ENCODE results near the gene MYL3.
"Not testable (repeated sequence)": the region's sequence is repeated elsewhere in the genome, so short reads cannot be mapped to it uniquely, and the experiment has no call there.

Gene MYL3

GRCh38 chr3:46863261-46863782 is at the start of gene MYL3:
Gene MYL3 (minus strand): TSS chr3:46863444. CDS start chr3:46863390, 54 bp downstream.
- DNase-seq: no peak

DNA sequence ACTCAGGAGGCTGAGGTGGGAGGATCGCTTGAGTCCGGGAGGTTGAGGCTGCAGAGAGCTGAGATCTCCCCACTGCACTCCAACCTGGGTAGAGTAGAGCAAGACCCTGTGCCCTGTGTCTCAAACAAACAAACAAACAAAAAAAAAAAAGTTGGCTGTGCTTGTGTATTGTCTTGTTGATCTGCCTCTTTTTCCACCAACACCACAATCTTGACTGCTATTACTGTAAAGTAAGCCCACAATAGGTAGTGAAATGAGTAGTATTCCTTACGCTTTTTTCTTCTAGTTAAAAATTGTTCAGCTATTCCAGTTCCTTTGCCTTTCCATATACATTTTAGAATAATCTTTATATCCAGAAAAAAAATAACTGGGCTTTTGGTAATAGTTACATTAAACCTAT is 49.7 kb upstream of the MYL3 start:
- no peak for DNase-seq

DNA sequence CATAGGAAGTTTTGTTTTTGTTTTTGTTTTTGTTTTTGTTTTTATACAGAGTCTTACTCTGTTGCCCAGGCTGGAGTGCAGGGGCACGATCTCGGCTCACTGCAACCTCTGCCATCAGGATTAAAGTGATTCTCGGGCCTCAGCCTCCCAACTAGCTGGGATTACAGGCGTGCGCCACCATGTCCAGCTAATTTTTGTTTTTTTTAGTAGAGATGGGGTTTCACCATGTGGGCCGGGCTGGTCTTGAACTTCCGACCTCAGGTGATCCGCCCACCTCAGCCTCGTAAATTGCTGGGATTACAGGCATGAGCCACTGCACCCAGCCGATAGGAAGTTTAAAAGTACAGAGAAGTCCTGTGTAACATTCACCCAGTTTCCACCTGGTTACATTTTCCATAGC is 47.7 kb upstream of the MYL3 start:
- not testable (repeated sequence) for DNase-seq

- DNase-seq: no peak
Observed at GRCh38 chr3:46910166-46910760, 47.0 kb upstream of the MYL3 start.

- DNase-seq: peak; percentile 83
Observed at GRCh38 chr3:46909535-46910161, 46.4 kb upstream of the MYL3 start.

GRCh38 chr3:46908986-46909534 is 45.8 kb upstream of the MYL3 start:
- DNase-seq: no peak

DNA sequence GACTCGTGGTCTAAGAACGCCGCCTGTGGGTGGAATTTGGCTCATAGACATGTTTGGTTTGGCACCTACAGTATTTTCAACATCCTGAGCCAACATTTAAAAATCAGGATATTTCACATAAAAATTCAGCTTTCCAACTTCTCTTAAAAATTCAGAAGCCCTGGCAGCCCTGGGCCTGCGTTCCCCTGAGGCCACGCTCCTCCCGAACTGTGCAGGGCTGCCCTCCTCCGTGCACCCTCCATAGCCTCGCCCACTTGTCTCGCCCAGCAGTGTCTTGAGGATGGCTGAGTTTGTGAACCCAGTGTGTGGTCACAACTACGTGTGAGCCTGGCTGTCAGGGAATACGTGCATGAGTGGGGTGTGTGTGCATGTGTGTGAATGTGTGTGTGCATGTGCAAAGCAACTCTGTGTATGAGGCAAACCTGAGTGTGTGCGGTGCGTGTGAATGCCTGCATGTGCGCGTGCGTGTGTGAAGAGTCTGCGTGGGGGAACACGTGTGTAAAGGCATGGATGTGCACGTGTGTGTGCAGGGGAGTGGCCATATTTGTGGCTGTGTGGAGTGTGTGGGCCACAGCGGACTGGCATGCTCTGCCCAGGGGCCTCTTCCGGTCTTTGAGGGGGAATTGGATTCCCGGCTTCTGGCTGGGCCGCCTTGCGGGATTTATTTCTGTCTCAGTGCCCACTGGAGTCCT is 45.2 kb upstream of the MYL3 start:
- DNase-seq: no peak

DNA sequence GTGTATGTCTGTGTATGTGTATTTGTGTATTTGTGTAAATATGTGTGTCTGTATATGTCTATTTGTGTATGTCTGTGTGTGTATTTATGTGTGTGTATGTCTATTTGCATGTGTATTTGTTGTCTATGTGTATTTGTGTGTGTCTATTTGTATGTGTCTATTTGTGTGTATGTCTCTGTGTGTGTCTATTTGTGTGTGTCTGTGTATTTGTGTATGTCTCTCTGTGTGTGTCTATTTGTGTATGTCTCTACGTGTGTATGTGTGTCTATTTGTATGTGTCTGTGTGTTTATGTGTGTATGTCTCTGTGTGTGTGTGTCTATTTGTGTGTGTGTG is 44.7 kb upstream of the MYL3 start:
- DNase-seq: no peak

GRCh38 chr3:46907271-46907670 is 44.0 kb upstream of the MYL3 start:
- DNase-seq: no peak

DNA sequence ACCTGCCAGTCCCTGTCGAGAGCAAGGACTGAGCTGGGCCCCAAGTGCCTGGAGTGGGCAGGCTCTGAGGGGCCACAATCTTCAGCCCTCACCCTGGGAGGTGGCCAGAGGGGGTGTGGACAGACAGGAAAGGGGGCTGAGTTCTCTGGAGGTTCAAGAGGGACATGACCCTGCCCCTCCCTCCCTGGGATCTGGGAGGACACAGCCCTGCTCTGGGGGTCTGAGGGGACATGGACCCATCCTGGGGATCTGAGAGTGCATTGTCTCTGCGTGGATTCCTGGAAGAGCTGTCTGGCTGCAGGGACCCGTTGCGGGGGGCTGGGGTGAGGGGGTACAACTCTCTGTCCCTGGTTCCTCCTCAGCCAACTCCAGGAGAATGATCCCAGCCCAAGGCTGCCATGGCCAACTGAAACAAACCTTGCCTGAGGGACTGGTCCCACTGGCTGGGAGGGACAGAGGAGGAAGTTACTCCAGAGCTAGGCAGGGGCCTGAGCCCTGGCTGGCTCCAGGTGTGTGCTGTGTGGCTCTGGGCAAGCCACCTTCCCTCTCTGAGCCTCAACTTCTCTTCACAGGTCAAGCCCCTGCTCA is 43.3 kb upstream of the MYL3 start:
- no peak for DNase-seq

GRCh38 chr3:46905661-46906451 is 42.6 kb upstream of the MYL3 start:
- DNase-seq: no peak

- no peak for DNase-seq
Observed at GRCh38 chr3:46905213-46905560, 41.9 kb upstream of the MYL3 start.

DNA sequence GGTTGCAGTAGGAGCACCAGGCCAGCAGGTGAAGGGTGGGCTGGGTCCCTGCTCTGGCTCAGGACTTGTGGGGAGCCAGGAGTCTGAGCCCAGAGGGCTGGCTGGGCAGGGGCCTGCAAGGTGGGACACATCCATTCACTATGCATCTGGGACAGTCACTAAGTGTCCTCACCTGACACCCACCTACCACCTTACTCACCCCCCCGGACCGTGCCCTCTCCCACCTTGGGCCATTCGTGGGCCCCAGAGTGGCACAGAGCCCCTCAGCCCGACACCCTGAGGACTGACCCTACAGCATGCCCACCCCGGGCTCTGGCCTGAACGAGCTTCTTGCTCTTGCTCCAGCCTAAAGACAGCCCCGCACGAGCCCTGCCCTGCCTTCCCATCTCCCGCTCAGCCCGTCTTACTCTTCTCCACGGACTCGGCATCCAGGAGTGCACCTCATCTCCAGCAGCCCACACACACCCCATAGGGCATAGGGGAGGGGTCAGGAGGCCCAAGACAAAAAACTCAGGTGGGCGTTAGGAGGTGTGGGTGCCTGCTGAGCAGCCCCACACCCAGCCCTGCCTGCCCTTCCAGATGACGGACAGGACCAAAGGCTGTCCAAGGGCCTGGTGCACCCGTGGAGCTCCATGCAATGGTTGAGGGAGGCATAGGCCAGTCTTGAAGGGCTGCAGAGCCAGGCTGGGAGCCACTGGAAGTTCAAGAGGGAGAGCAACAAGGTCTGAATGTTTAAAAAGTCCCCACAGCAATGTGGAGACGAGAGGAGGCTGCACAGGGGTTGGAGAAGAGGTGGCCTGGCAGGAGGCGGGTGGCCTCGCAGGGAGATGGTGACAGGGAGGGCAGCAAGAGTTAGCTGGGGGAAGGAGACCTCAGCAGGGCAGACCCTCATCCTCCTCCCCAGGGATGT is 41.3 kb upstream of the MYL3 start:
- no peak for DNase-seq

- DNase-seq: no peak
Observed at GRCh38 chr3:46903341-46904302, 40.4 kb upstream of the MYL3 start.

GRCh38 chr3:46902188-46902631 is 39.0 kb upstream of the MYL3 start:
- DNase-seq: no peak

DNA sequence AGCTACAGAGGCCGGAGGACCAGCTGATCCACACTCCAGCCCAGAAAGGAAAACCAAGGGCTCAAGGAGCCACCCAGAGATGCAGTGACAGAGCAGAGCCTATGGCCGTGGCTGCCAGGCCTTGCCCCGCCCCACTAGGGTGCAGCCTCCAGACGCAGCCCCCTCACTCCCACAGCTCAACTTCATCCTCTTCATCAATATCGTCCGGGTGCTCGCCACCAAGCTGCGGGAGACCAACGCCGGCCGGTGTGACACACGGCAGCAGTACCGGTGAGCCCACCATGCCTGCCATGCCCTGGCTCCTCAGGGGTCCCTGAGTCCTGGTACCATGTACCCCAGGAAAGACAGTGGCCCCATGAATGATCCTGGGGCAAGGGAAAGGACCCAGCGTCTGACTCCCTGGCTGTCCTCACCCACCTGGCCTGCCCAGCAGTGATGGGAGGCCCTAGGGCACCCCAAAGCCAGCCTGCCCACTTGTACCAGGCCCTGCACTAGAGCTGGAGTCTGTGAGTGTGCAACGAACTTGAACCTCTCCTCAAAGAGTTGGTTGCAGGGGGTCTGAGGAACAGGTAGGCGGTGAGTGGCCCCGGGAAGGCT is 38.4 kb upstream of the MYL3 start:
- no peak for DNase-seq

- no peak for DNase-seq
Observed at GRCh38 chr3:46901061-46901460, 37.8 kb upstream of the MYL3 start.

- no peak for DNase-seq
Observed at GRCh38 chr3:46900356-46900755, 37.1 kb upstream of the MYL3 start.

DNA sequence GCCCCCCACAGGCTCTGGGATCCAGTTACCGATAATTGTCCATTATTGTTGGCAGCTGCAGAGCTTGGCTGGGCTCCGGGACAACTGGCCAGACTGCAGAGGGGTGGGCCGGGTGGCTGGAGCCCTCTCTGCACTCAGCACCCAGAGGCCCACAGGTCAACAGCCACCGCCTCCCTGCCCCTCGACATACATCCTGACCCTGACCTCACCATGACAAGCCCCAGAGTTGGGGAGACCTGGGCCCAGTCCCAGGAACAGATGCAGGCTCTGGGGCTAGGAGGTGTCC is 36.7 kb upstream of the MYL3 start:
- no peak for DNase-seq
